ENCODE data around the gene ZNF749. TPM values are rescaled to one million over a fixed set of nuclear protein-coding genes. Genes with fewer than 3 reads are reported as not detected.
"Not testable (repeated sequence)": the region's sequence is repeated elsewhere in the genome, so short reads cannot be mapped to it uniquely, and the experiment has no call there.

The ZNF749 gene
- total RNA-seq, 1 donor from 2014 or later = 18.2 TPM

DNA sequence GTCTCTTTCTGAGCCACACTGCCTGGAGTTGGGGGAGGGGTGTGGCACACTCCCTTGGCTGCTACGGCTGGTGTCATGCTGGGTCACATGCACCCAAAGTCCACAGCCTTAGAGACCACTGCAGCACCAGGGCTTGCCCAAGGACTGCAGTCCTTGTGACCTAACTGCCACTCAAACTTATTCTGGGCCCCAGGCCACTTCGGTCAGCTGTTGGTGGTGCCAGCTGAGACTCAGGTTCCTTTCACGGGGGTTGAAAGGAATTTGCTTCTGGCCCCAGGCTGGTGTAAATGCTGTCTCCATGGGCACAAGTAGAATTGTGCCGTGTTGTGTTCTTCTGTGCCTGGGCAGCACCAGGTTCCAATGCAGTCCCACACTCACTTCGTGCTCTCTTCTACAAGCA, 31.4 kb downstream of the ZNF749 start:
- ChIA-PET POLR2A (no interaction called here), CTCF (no interaction called here)
- Mint-ChIP-seq H3K27ac (no peak overlapping the region), H3K27me3 (no peaks in the 10 kb centered on the region), H3K36me3 (ENCODE audit: low read depth) (peaks cover 47% of the 10 kb centered on the region), H3K9me3 (peaks cover 41% of the 10 kb centered on the region), H3K4me3 (no peak overlapping the region), H3K4me1 (no peaks in the 10 kb centered on the region)
- no peak for DNase-seq
- TF ChIP-seq, protein P1, sequence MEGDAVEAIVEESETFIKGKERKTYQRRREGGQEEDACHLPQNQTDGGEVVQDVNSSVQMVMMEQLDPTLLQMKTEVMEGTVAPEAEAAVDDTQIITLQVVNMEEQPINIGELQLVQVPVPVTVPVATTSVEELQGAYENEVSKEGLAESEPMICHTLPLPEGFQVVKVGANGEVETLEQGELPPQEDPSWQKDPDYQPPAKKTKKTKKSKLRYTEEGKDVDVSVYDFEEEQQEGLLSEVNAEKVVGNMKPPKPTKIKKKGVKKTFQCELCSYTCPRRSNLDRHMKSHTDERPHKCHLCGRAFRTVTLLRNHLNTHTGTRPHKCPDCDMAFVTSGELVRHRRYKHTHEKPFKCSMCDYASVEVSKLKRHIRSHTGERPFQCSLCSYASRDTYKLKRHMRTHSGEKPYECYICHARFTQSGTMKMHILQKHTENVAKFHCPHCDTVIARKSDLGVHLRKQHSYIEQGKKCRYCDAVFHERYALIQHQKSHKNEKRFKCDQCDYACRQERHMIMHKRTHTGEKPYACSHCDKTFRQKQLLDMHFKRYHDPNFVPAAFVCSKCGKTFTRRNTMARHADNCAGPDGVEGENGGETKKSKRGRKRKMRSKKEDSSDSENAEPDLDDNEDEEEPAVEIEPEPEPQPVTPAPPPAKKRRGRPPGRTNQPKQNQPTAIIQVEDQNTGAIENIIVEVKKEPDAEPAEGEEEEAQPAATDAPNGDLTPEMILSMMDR (IDR thresholded peaks at IDR 0.05) = no peak
- intact Hi-C loops (cut with micrococcal nuclease) = no loop called here
- ATAC-seq (ENCODE audit: low read depth) = no peak

DNA sequence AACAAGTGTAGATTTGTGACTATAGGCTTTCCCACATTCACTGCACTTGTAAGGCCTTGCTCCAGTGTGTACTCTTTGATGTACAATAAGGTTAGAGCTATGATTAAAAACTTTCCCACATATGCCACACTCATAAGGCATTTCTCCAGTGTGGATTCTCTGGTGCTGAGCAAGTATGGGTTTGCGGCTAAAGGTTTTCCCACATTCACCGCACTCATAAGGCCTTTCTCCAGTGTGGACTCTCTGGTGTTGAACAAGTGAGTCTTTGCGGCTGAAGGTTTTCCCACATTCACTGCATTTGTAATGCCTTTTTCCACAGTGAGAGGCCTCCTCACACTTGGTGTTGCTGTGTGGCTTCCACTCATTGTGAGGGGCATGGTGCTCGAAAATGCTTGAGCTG, 38.5 kb downstream of the ZNF749 start:
- Mint-ChIP-seq H3K27ac (no peak overlapping the region), H3K27me3 (no peaks in the 10 kb centered on the region), H3K4me1 (peaks cover 29% of the 10 kb centered on the region), H3K36me3 (ENCODE audit: low read depth) (peaks cover 84% of the 10 kb centered on the region), H3K4me3 (no peak overlapping the region), H3K9me3 (peaks cover 60% of the 10 kb centered on the region)
- TF ChIP-seq, protein P1 (IDR thresholded peaks at IDR 0.05) = no peak
- no peak for DNase-seq
- intact Hi-C loops (cut with micrococcal nuclease) = no loop called here
- no peak for ATAC-seq (ENCODE audit: low read depth)
- CTCF ChIA-PET = no interaction called here
- POLR2A ChIA-PET = interaction anchor here (0.6 kb wide), 1 partner anchor 529 kb away, joined by 3 read pairs; the partner anchor contains the start of gene ZNF606

DNA sequence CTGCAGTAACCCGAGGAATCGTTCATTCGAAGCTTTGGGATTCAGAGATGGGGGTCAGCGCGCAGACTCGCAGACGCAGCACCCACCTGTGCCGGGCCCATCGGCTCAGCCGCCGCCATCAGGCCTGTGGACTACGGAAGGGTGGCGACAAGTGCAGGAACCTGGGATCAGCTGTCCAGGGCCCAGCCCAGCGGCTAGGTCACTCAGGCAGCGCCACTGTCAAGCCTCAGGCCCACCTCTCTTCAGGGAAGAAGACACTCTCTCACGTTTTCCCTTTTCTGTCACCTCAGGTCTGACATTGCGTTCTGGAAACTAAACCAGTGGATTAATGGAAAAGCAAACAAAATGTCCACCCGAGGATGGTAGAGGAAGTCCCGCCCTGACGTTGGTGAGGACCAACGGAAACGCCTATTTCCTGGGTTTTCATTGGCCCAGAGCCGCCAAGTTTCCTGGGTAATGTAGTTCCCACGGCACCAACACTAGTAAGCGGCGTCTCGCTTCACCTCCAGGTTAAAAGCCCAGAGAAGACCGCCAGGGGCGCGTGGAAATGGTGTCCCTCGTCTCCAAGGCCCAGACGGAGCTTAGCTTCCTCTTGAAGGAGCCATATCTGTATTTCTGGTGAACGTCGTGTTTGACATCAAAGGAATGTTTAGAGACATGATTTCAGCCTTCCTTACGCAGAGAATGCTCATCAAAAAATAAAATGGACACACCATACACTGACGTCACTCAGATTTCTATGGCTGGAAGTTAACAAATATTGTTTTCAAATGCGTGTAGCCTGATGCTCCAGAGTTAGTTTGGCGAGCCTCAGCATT, 42.3 kb downstream of the ZNF749 start, which contains the start of gene ZNF772:
Gene ZNF772 (minus strand): TSS at position 376 of the 818 bp plus-strand sequence. CDS start 257 bp downstream, at position 119.
- Mint-ChIP-seq H3K4me1 (peaks cover 29% of the 10 kb centered on the region), H3K27me3 (no peaks in the 10 kb centered on the region), H3K9me3 (peaks cover 38% of the 10 kb centered on the region), H3K4me3 (peak within 1 kb of the TSS; percentile 91), H3K27ac (peak within 1 kb of the TSS; percentile 90), H3K36me3 (ENCODE audit: low read depth) (peaks cover 51% of the 10 kb centered on the region)
- TF ChIP-seq, protein P1 (IDR thresholded peaks at IDR 0.05) = no peak
- ATAC-seq (ENCODE audit: low read depth) (peak; percentile 98), DNase-seq (peak; percentile 68)
- CTCF ChIA-PET = no interaction called here
- intact Hi-C loops (cut with micrococcal nuclease) = loop anchor here (1.0 to 2.0 kb wide), 6 partner anchors 10 to 88 kb away; partner anchors contain the start of genes ZNF17, ZNF419, ZNF548 and ZNF549
- POLR2A ChIA-PET = interaction anchor here (0.5 to 1.9 kb wide), 8 partner anchors 10 to 810 kb away, joined by 3 to 6 read pairs (median 3); partner anchors contain the start of genes ZNF211, ZNF274, ZNF304 and ZNF419

DNA sequence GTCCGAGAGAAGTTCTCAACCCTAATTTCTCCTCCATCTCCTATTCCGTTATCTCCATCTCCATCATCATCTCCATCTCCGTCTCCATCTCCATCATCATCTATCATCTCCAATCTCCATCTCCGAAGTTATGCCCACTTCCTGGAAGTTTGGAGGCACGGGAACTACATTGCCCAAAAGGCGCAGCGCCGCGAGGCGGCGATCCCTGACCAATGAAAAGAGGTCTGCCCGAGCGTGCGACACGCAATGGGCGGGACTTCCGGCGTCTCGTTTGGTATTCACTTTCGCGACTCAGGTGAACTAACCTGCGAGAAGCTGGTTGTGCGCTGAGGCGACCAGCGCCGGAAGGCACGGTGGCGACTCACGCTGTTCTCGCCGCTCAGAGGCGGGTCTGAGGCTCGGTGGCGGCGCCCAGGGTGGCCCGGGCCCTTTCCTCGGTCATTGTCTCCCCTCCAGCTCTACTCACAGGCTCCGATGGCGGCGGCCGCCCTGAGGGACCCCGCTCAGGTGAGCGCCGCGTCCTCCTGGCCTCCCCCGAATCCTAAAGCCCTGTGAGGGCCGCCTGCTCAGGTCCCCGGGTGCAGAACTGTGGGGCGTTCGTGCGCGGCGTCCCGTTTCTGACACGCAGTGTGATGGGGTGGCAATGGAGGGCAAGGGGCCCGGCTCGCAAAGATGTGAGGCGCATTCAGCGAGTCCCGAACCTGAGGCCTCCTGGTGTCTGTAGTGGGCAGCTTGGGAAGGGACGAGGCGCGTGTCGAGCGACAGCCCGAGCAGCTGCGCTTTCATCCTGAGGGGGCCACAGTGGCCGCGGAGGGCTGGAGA, 52.6 kb downstream of the ZNF749 start, which contains the start of gene ZNF419:
Gene ZNF419 (plus strand): TSS at position 274 of the 822 bp plus-strand sequence. CDS start 201 bp downstream, at position 475.
- H3K27me3 Mint-ChIP-seq, CTCF ChIA-PET: not testable (repeated sequence)
- peak; percentile 98 for ATAC-seq (ENCODE audit: low read depth)
- Mint-ChIP-seq H3K27ac (peak within 1 kb of the TSS; percentile 65), H3K4me3 (peak within 1 kb of the TSS; percentile 70), H3K9me3 (peaks cover 11% of the 10 kb centered on the region), H3K36me3 (ENCODE audit: low read depth) (peaks cover 36% of the 10 kb centered on the region), H3K4me1 (peaks cover 13% of the 10 kb centered on the region)
- POLR2A ChIA-PET = interaction anchor here (1.0 to 1.7 kb wide), 4 partner anchors 9 to 429 kb away, joined by 3 to 8 read pairs (median 4); partner anchors contain the start of genes ZNF417, ZNF772 and ZNF773
- intact Hi-C loops (cut with micrococcal nuclease) = loop anchor here (1.0 to 5.0 kb wide), 8 partner anchors 10 to 460 kb away; partner anchors contain the start of genes ZNF17, ZNF211, ZNF256 and ZNF416
- DNase-seq = peak; percentile 88

DNA sequence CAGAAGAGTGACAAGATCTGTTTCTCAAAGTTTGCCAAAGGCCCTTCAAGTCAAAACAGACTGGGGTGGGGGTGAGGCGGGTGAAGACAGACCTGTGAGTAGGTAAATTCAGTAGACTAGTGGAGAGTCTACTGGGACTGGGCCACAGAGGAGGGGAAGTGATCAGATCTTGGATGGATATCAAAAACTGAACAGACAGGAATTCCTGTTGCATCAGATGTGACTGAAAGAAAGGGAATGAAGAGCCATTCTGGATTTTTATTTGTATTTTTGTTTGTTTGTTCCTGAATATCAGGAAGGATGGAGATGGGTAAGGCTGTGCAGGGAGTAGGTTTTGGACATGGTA, 53.1 kb downstream of the ZNF749 start:
- POLR2A ChIA-PET = interaction anchor here (1.1 kb wide), 1 partner anchor 11 kb away, joined by 6 read pairs; the partner anchor contains the start of gene ZNF772
- H3K27me3 Mint-ChIP-seq; DNase-seq; ATAC-seq (ENCODE audit: low read depth); H3K27ac Mint-ChIP-seq; CTCF ChIA-PET: not testable (repeated sequence)
- Mint-ChIP-seq H3K4me1 (peaks cover 13% of the 10 kb centered on the region), H3K9me3 (peaks cover 14% of the 10 kb centered on the region), H3K4me3 (peak overlapping the region; percentile 70), H3K36me3 (ENCODE audit: low read depth) (peaks cover 42% of the 10 kb centered on the region)
- intact Hi-C loops (cut with micrococcal nuclease) = loop anchor here (5.0 kb wide), 1 partner anchor 459 kb away; the partner anchor contains the start of gene ZNF256

Other genes with a start within 250 kb of the ZNF749 start
- gene ZNF264, start 243.8 kb upstream of the ZNF749 start, total RNA-seq = 56.2 and 58.7 TPM in 2 replicates
- gene AURKC, start 204.3 kb upstream of the ZNF749 start, total RNA-seq = 1.4 and 1.7 TPM in 2 replicates
- 20.3 and 25.9 TPM in 2 replicates for gene ZNF805, start 194.7 kb upstream of the ZNF749 start, total RNA-seq
- gene ZNF460, start 154.8 kb upstream of the ZNF749 start, total RNA-seq = 132 and 161 TPM in 2 replicates
- gene ZNF543, start 114.9 kb upstream of the ZNF749 start, total RNA-seq = 14.0 and 16.1 TPM in 2 replicates
- gene ZNF304, start 84.1 kb upstream of the ZNF749 start, total RNA-seq = 12.4 and 13.5 TPM in 2 replicates
- gene TRAPPC2B, start 71.8 kb upstream of the ZNF749 start, total RNA-seq = 9.7 and 10.2 TPM in 2 replicates
- 6.0 and 6.3 TPM in 2 replicates for gene ZNF547, start 71.8 kb upstream of the ZNF749 start, total RNA-seq
- 38.7 and 39.7 TPM in 2 replicates for gene ZNF548, start 45.5 kb upstream of the ZNF749 start, total RNA-seq
- gene ZNF17, start 24.2 kb upstream of the ZNF749 start, total RNA-seq = 16.1 and 18.6 TPM in 2 replicates
- 0.78 and 1.1 TPM in 2 replicates for gene VN1R1, start 21.8 kb downstream of the ZNF749 start, total RNA-seq
- gene ZNF772, start 42.2 kb downstream of the ZNF749 start, total RNA-seq = 13.8 and 17.9 TPM in 2 replicates
- 17.2 TPM in 2 replicates for gene ZNF419, start 52.4 kb downstream of the ZNF749 start, total RNA-seq
- 20.2 and 21.3 TPM in 2 replicates for gene ZNF773, start 64.6 kb downstream of the ZNF749 start, total RNA-seq
- 14.0 and 16.9 TPM in 2 replicates for gene ZNF549, start 92.0 kb downstream of the ZNF749 start, total RNA-seq
- gene ZNF550, start 124.5 kb downstream of the ZNF749 start, total RNA-seq = 16.8 and 18.7 TPM in 2 replicates
- gene ZNF416, start 143.6 kb downstream of the ZNF749 start, total RNA-seq = 12.6 and 13.8 TPM in 2 replicates
- gene ZIK1, start 148.8 kb downstream of the ZNF749 start, total RNA-seq = 16.2 and 18.1 TPM in 2 replicates
- 7.0 and 7.9 TPM in 2 replicates for gene ZNF530, start 164.6 kb downstream of the ZNF749 start, total RNA-seq
- gene ZNF134, start 178.9 kb downstream of the ZNF749 start, total RNA-seq = 32.3 and 38.4 TPM in 2 replicates
- 22.0 and 26.0 TPM in 2 replicates for gene ZNF211, start 197.8 kb downstream of the ZNF749 start, total RNA-seq
- gene ZSCAN4, start 233.6 kb downstream of the ZNF749 start, total RNA-seq = not detected in 2 replicates
- 20.0 and 28.6 TPM in 2 replicates for gene ZNF551, start 246.7 kb downstream of the ZNF749 start, total RNA-seq